ENCODE results near the gene AFF3.

Gene AFF3

GRCh38 chr2:99631700-99632099, 510.7 kb downstream of the AFF3 start:
- DNase-seq (ENCODE audit: low spot score): no peak

- no peak for DNase-seq (ENCODE audit: low spot score)
Measured at GRCh38 chr2:99629320-99629719, 513.1 kb downstream of the AFF3 start.

- no peak for DNase-seq (ENCODE audit: low spot score)
Measured at GRCh38 chr2:99626158-99626557, 516.2 kb downstream of the AFF3 start.

GRCh38 chr2:99624677-99625076, 517.7 kb downstream of the AFF3 start:
- DNase-seq (ENCODE audit: low spot score): no peak

GRCh38 chr2:99623613-99624012, 518.8 kb downstream of the AFF3 start:
- no peak for DNase-seq (ENCODE audit: low spot score)

- no peak for DNase-seq (ENCODE audit: low spot score)
Measured at GRCh38 chr2:99623035-99623434, 519.4 kb downstream of the AFF3 start.

- DNase-seq (ENCODE audit: low spot score): no peak
Measured at GRCh38 chr2:99622534-99622933, 519.9 kb downstream of the AFF3 start.

- no peak for DNase-seq (ENCODE audit: low spot score)
Measured at GRCh38 chr2:99621774-99622173, 520.6 kb downstream of the AFF3 start.

GRCh38 chr2:99621106-99621505, 521.3 kb downstream of the AFF3 start:
- no peak for DNase-seq (ENCODE audit: low spot score)

GRCh38 chr2:99619151-99619550, 523.2 kb downstream of the AFF3 start:
- DNase-seq (ENCODE audit: low spot score): no peak

- DNase-seq (ENCODE audit: low spot score): no peak
Measured at GRCh38 chr2:99618579-99619097, 523.8 kb downstream of the AFF3 start.

- no peak for DNase-seq (ENCODE audit: low spot score)
Measured at GRCh38 chr2:99617811-99618210, 524.6 kb downstream of the AFF3 start.

GRCh38 chr2:99615247-99615771, 527.1 kb downstream of the AFF3 start:
- peak; percentile 59 for DNase-seq (ENCODE audit: low spot score)

GRCh38 chr2:99613980-99614379, 528.4 kb downstream of the AFF3 start:
- DNase-seq (ENCODE audit: low spot score): no peak

- DNase-seq (ENCODE audit: low spot score): no peak
Measured at GRCh38 chr2:99611786-99612185, 530.6 kb downstream of the AFF3 start.

- DNase-seq (ENCODE audit: low spot score): no peak
Measured at GRCh38 chr2:99611034-99611433, 531.4 kb downstream of the AFF3 start.

- no peak for DNase-seq (ENCODE audit: low spot score)
Measured at GRCh38 chr2:99609851-99610381, 532.5 kb downstream of the AFF3 start.

- no peak for DNase-seq (ENCODE audit: low spot score)
Measured at GRCh38 chr2:99608861-99609260, 533.5 kb downstream of the AFF3 start.

GRCh38 chr2:99607861-99608491, 534.4 kb downstream of the AFF3 start:
- DNase-seq (ENCODE audit: low spot score): no peak

- DNase-seq (ENCODE audit: low spot score): no peak
Measured at GRCh38 chr2:99607454-99607853, 534.9 kb downstream of the AFF3 start.

- DNase-seq (ENCODE audit: low spot score): no peak
Measured at GRCh38 chr2:99605036-99605435, 537.4 kb downstream of the AFF3 start.

GRCh38 chr2:99602476-99602875, 539.9 kb downstream of the AFF3 start:
- DNase-seq (ENCODE audit: low spot score): no peak

GRCh38 chr2:99600981-99601651, 541.3 kb downstream of the AFF3 start:
- DNase-seq (ENCODE audit: low spot score): no peak

All from HuH-7 (cell line).